Medulla oblongata (tissue), 1 donor: ENCODE data around the gene ZYG11B.
"Not testable (repeated sequence)": the region's sequence is repeated elsewhere in the genome, so short reads cannot be mapped to it uniquely, and the experiment has no call there.

ENCODE experiments used
- DNase-seq: peaks from one replicate; pipeline ENCODE4 v3.0.0-alpha.2; 2015; ENCODE audit errors: extremely low spot score

Gene ZYG11B

DNA sequence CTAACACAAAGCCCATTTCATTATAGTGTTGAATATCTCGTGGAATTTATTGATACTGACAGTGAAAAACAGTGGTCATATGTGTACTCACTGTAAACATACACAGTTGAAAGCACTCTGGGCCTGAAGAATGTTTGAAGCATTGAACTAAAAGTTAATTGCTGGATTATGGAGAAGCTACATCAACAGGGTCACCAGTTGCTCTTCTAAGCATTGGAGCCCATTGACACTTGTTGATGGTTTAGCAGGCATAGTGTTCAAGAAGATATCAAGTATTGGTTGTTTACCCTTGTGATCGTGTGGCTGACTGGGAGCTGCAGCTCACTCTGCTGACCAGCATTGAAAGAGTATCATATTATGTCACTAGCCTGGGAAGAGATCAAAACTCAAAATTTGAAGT, 126.6 kb downstream of the ZYG11B start:
- DNase-seq = no peak

- DNase-seq = no peak
These were observed 129.3 kb downstream of the ZYG11B start for GRCh38 chr1:52855584-52855983.

DNA sequence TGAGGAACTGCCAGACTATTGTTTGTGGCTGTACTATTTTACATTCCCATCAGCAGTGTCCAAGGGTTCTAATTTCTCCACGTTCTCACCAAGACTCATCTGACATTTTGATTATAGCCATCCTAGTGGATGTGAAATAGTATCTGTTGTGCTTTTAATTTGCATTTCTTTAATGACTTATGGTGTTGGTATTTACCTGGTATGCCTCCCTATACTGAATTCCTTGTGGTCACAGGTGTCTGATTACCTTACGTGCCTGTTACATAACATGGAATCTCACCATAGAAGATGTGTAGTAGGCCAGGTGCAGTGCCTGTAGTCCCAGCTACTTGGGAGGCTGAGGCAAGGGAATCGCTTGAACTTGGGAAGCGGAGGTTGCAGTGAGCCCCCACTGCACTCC, 129.8 kb downstream of the ZYG11B start:
- no peak for DNase-seq

DNA sequence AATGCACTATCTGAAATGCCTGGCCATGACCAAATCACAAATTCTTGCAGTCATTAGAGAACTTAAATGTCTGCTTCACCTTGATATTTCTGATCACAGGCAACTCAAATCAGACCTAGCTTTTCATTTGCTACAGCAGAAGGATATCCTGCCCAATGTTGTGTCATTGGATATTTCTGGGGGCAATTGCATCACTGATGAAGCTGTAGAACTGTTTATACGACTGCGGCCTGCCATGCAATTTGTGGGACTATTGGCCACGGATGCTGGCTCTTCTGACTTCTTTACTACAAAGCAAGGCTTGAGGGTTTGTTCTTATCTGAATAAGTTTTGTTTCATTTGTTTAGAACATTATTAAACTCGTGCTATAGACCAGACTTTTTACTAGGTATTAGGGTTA, 131.2 kb downstream of the ZYG11B start:
- DNase-seq = no peak

DNA sequence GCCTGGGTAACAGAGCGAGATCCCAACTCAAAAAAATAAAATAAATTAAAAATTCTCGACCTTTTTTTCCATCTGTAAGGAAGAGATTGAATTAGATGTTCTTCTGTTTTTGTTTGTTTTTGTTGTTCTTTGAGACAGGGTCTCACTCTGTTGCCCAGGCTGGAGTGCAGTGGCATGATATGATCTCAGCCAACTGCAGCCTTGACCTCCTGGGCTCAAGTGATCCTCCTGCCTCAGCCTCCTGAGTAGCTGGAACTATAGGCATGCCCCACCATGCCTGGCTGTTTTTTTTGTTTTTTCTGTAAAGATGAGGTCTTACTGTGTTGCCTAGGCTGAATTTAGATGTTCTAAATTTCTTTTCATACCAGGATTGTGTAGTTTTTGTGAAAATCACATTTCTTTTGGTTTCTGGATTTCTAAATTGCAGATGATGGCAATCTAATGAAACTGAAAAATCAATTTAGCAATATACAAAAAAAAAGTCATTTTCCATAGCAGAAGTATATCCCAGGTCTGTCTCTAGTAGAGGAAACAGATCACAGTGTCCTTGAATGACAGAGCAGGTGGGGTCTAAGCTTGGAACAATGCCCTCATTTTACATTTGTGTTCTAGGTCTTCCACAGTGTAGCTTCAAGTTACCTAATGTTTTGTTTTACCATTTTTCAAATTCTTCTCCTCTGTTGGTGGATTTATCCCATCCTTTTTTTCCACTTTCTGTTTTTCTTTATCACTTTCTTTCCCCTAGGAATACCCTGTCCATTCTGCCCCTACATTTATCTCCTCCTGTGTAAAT, 136.6 kb downstream of the ZYG11B start:
- DNase-seq = no peak

- no peak for DNase-seq
These were observed 141.0 kb downstream of the ZYG11B start for GRCh38 chr1:52867087-52867863.

- not testable (repeated sequence) for DNase-seq
These were observed 143.5 kb downstream of the ZYG11B start for GRCh38 chr1:52869727-52870126.

- DNase-seq = no peak
These were observed 150.6 kb downstream of the ZYG11B start for GRCh38 chr1:52876843-52877242.
